HL-60 (cell line): Measurements from ENCODE around the gene TMEM82.

Experiments used
- DNase-seq, 2 experiments: peaks; one replicate each; pipeline ENCODE4 v3.0.0-alpha.2; 2010 to 2020; ENCODE audit warnings: low read depth in 1 of 2, low spot score in 1 of 2
- H3K27ac ChIP-seq: fragments of 250-450 bp; sonication (Bioruptor Pico); replicated peaks from 2 replicates; pipeline ENCODE4 v1.5.1; 2020; ENCODE audit warnings: mild to moderate bottlenecking, moderate library complexity
- H3K27me3 ChIP-seq: fragments of 250-450 bp; sonication (Bioruptor Pico); 2 replicates; pipeline ENCODE4 v1.5.1; 2021; ENCODE audit warnings: mild to moderate bottlenecking, moderate library complexity; ENCODE audit not compliant: insufficient read depth, poor library complexity, severe bottlenecking
- H3K4me3 ChIP-seq: replicated peaks from 2 replicates; pipeline ENCODE4 v1.5.1; 2011; ENCODE audit warnings: mild to moderate bottlenecking, control low read depth, low read length; ENCODE audit not compliant: insufficient read depth
- GABPA ChIP-seq: IDR thresholded peaks from 2 replicates; pipeline ENCODE4 v1.6.1; 2012; ENCODE audit warnings: low read depth
- POLR2AphosphoS5 ChIP-seq: IDR thresholded peaks from 2 replicates; pipeline ENCODE4 v1.6.1; 2012; ENCODE audit warnings: low read depth
- SPI1 ChIP-seq: IDR thresholded peaks from 2 replicates; pipeline ENCODE4 v1.6.1; 2012; ENCODE audit warnings: low read depth, mild to moderate bottlenecking, borderline replicate concordance
- TF ChIP-seq, protein P1 (sequence below): IDR thresholded peaks from one replicate; pipeline ENCODE4 v1.5.1; 2011; ENCODE audit warnings: low read length, control low read depth, inconsistent platforms; ENCODE audit not compliant: insufficient read depth
- TF ChIP-seq, protein P2 (sequence below): IDR thresholded peaks from 2 replicates; pipeline ENCODE4 v1.6.1; 2012; ENCODE audit warnings: low read depth; ENCODE audit not compliant: insufficient replicate concordance

TMEM82 gene

DNA sequence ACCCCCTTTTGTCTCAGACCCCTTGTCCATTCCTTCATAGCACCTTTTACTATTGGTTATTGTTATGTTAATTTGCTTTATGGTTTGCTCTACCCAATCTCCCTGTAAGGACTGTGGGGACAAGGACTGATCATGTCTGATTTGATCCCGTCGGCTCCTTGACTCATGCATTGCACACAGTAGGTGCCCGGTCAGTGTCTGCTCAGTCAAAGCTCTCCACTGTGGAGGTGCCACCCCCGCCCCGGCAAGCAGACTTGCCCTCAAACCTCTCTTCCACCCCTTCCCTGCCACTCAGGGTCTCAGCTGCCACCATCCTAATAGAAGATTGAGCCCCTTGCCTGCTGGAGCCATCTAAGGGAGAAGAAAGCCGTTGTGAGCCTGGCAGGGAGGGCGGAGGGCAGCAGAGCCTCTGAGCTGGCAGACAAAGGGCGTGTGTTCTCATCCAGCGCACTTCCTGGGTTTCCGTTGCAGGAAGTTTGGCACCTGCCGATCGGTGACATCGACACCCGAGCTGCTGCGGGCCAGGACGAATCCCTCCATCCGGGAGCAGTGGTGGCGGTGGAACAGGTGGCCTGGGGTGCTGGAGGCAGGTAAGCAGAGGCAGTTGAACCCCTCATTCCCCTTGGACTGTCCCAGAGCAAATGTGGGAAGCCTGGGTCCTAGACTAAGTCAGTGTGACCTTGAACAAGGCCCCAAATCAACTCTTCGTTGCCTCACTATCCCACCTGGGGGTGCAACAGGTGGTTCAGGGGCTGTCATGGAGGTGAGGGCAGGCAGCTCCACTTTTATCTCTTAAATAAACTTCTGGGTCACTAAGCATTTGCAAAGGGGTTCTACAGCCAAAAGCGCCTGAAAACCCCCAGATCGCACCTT lies 14.1 kb downstream of the TMEM82 start:
- Histone ChIP-seq H3K27ac (no peak overlapping the region), H3K4me3 (no peak overlapping the region), H3K27me3 (peaks cover 38% of the 10 kb centered on the region)
- TF ChIP-seq, protein P1, sequence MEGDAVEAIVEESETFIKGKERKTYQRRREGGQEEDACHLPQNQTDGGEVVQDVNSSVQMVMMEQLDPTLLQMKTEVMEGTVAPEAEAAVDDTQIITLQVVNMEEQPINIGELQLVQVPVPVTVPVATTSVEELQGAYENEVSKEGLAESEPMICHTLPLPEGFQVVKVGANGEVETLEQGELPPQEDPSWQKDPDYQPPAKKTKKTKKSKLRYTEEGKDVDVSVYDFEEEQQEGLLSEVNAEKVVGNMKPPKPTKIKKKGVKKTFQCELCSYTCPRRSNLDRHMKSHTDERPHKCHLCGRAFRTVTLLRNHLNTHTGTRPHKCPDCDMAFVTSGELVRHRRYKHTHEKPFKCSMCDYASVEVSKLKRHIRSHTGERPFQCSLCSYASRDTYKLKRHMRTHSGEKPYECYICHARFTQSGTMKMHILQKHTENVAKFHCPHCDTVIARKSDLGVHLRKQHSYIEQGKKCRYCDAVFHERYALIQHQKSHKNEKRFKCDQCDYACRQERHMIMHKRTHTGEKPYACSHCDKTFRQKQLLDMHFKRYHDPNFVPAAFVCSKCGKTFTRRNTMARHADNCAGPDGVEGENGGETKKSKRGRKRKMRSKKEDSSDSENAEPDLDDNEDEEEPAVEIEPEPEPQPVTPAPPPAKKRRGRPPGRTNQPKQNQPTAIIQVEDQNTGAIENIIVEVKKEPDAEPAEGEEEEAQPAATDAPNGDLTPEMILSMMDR, result no peak
- TF ChIP-seq POLR2AphosphoS5 (no peak), GABPA (no peak), SPI1 (no peak)
- TF ChIP-seq, protein P2, sequence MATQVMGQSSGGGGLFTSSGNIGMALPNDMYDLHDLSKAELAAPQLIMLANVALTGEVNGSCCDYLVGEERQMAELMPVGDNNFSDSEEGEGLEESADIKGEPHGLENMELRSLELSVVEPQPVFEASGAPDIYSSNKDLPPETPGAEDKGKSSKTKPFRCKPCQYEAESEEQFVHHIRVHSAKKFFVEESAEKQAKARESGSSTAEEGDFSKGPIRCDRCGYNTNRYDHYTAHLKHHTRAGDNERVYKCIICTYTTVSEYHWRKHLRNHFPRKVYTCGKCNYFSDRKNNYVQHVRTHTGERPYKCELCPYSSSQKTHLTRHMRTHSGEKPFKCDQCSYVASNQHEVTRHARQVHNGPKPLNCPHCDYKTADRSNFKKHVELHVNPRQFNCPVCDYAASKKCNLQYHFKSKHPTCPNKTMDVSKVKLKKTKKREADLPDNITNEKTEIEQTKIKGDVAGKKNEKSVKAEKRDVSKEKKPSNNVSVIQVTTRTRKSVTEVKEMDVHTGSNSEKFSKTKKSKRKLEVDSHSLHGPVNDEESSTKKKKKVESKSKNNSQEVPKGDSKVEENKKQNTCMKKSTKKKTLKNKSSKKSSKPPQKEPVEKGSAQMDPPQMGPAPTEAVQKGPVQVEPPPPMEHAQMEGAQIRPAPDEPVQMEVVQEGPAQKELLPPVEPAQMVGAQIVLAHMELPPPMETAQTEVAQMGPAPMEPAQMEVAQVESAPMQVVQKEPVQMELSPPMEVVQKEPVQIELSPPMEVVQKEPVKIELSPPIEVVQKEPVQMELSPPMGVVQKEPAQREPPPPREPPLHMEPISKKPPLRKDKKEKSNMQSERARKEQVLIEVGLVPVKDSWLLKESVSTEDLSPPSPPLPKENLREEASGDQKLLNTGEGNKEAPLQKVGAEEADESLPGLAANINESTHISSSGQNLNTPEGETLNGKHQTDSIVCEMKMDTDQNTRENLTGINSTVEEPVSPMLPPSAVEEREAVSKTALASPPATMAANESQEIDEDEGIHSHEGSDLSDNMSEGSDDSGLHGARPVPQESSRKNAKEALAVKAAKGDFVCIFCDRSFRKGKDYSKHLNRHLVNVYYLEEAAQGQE, result no peak
- DNase-seq, result peak in 1 of 2 experiments; percentile 9

DNA sequence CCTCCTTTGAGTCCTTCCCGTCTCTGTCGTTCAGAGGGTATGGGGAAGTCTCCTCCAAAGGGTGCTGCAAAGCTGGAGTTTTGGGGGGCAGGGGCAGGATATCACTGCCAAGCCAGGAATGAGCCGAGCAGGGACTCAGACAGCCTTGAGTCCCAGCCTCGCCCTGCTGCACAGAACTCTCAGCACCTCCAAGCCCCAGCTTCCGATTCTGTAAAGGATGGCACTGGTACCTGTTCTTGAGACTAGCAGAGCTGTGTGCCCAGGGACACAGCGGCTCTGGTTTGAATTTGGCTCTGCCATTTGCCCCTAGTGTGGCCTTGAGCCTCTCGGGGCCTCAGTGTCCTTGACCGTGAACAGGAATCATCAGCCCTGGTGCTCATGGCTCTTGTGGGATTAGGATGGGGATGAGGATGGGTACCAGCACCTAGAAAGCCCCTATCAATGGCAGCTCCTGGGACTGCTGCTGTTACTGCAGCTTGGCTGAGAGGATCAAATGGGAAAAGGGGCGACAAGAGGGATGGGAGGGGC lies 14.8 kb downstream of the TMEM82 start:
- TF ChIP-seq, protein P2, result no peak
- 0 out of 2 replicates have a peak, but pooled peaks have one; percentile 25 for TF ChIP-seq SPI1
- Histone ChIP-seq H3K27ac (no peak overlapping the region), H3K4me3 (no peak overlapping the region), H3K27me3 (peaks cover 40% of the 10 kb centered on the region)
- DNase-seq, result no peak

DNA sequence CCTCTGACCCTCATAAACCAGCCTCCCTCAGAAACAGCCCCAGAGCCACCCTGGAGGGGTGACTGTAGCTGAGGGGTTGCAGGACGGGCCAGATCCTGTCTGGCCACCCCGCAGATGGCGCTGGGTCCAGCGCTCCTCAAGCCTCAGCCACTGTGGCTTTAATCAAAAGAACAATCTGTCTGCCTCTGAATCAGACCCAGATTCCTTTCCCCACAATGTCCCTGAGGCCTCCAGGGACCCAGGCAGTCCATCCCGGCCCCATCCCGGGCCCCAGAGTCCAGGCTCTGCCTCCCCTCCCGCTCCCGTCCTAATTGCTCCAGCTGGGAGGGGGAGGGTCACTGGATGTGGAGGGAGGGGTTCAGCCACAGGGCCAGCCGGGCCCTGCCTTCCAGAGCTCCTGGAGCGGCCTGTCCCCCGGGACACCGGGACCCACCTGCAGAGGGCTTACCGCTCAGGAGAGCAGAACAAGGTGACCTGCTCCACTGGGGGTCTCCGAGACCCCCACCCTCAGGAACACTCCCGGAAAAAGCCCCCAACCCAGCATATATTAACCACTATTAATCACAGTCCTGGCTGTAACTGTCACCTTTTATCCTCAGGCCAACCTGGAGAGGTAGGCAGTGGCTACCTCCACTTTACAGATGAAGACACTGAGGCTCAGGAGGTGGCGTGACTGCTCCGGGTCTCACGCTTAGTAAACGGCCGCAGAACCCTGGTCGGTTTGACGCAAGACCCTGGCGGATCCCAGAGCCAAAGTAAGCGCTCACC lies 15.5 kb downstream of the TMEM82 start:
- DNase-seq, result no peak
- TF ChIP-seq GABPA (no peak), POLR2AphosphoS5 (no peak), SPI1 (no peak)
- TF ChIP-seq, protein P1, result no peak
- TF ChIP-seq, protein P2, result no peak
- no peak overlapping the region for H3K27ac ChIP-seq
- H3K27me3 ChIP-seq, result peaks cover 40% of the 10 kb centered on the region
- H3K4me3 ChIP-seq, result no peak overlapping the region
